Glomerular endothelial cell (primary cell): ENCODE measurements around the gene KIF21A. TPM values are rescaled to one million over a fixed set of nuclear protein-coding genes. Genes with fewer than 3 reads are reported as not detected.

Source experiments
- DNase-seq: peaks from one replicate; pipeline ENCODE4 v3.0.0-alpha.2; 2011; ENCODE audit warnings: low read depth, low spot score; ENCODE audit errors: extremely low read depth
- total RNA-seq: library from RNA; depleted of rRNA; stranded (reverse); fragments of >200 nt; gene quantifications from 2 replicates; pipeline ENCODE4 v1.2.3, GENCODE V29; 2015

KIF21A gene
- total RNA-seq, 1 donor from 2014 or later = 11.0 TPM

- no peak for DNase-seq
Measured at GRCh38 chr12:39431797-39432196, 11.1 kb downstream of the KIF21A start.

GRCh38 chr12:39431002-39431796 lies 11.7 kb downstream of the KIF21A start:
- no peak for DNase-seq

DNA sequence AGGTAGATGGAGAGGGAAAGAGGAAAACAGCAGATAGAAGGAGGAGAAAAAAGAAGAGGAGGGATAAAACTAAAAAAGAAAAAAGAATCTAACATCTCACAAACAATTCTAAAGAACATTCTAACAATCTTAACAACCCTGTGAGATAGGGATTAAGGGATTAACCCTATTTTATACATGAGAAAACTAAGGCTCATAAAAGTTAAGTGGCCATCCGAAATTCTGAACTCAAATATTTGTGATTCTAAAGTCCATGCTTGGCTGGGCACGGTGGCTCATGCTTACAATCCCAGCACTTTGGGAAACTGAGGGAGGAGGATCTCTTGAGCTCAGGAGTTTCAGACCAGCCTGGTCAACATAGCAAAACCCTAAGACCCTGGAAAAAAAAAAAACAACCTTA lies 13.1 kb downstream of the KIF21A start:
- no peak for DNase-seq

- no peak for DNase-seq
Measured at GRCh38 chr12:39427360-39427808, 15.5 kb downstream of the KIF21A start.

GRCh38 chr12:39426636-39427240 lies 16.2 kb downstream of the KIF21A start:
- no peak for DNase-seq

DNA sequence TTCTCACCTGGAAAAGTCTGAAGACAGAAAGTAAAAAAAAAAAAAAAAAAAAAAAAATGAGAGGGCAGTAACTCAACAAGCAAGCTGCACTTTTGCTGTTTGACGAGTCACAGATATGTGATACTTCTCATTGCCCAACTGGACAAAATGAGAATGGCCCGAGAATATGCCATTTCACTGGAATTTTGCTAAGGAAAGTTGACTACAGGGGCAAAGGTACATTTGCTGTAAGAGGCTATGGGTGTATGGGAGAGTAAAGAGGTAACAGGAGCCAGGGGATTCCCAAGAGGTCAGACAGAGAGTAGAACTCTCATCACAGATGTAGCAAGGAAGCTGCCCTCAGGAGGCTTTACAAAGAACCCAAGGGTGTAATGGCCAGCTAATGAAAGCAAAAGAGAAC lies 22.9 kb downstream of the KIF21A start:
- DNase-seq = no peak

GRCh38 chr12:39419471-39419870 lies 23.4 kb downstream of the KIF21A start:
- DNase-seq = no peak

GRCh38 chr12:39417916-39418315 lies 25.0 kb downstream of the KIF21A start:
- DNase-seq = no peak

DNA sequence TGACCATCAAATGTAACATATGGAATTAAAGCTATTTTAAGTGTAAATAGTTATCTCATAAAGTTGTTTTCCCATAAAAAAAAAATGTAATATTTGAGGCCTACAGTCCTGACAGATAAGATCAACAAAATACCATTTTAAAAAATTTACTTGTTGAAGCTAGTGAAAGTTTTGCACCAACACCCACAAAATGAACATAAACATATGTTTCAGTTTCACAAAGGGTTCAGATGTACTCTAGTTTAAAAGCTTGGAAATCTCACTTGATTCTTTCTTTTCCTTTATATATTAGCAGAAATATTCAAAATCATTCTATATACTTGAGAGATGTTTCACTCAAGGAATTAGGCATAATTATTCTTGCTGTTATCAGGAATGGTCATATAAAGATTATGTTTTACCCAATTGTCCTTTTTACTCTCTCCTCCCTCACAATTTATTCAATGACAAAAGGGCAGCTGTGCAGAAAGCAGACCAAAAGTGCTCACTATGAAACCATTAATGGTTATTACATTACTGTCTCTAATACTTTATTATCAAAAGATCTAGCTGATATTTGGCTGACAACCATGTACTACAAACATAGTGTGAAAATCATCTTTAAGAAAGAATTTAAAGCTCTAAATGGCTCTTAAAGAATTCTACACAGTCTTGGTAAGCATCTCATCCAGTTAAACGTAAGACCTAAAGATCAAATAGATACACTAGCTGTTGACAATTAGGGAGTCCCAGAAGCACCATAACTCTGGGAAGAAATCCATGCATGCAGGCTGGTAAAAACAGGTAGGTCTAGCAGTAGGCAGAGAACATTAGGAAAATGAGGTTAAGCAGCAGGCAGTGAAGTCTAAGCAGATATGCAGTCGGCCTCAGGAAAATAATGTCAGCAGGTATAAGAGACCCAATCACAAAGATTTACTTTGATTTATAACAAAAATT lies 28.8 kb downstream of the KIF21A start:
- DNase-seq = no peak

- DNase-seq = no peak
Measured at GRCh38 chr12:39412210-39412609, 30.7 kb downstream of the KIF21A start.

DNA sequence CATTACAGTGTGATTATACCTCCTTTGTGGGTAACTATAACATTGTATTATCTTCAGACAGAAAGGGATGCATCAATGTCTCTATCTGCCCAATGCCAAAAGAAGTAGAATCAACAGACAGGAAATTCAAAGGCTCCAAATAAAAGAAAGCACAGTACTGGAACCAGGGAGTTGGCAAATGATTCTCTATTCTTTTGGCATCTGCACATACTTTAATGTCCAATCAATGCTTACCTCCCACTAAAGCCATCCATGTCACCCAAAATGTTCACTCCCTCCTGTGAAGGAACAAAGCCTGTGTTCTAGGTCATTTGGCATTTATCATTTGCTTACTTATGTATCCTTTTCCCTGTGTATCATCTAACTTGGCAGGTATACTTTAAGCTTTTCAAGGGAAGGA lies 36.7 kb downstream of the KIF21A start:
- no peak for DNase-seq

- DNase-seq = no peak
Measured at GRCh38 chr12:39405580-39405979, 37.3 kb downstream of the KIF21A start.

DNA sequence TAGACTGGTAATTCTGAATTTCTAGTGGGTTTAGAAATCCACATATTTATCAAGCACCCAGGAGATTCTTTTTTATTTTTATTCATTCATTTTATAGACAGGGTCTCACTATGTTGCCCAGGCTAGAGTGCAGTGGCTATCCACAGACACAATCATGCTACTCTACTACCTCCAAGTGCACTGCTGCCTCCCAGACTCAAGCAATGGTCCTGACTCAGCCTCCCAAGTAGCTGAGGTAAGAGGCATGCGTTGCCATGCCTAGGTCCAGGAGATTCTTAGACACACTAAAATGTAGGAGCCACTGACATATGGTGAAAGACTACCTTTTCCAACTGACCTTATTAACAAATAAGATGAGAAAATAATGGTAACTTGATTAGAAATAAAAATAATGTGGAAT lies 38.9 kb downstream of the KIF21A start:
- DNase-seq = no peak

GRCh38 chr12:39403376-39403775 lies 39.5 kb downstream of the KIF21A start:
- DNase-seq = no peak

DNA sequence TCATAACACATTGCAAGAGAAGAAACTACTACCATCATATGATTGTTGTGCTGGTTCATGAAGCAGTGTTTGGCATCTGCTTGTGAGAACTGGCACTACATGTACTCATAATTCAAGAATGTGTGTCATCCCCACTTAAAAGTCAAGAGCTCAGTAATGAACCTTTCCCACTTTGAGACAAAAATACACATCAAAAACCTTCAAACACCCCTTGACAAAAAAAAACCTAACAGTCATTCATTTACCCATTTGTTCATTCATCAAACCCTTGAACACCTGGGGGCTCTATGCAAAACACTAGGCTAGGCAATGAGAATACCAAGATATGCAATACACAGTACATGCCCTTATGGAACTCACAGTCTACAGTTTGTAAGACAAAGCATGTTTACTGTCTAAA lies 40.0 kb downstream of the KIF21A start:
- DNase-seq = no peak

GRCh38 chr12:39401459-39401858 lies 41.5 kb downstream of the KIF21A start:
- DNase-seq = no peak

DNA sequence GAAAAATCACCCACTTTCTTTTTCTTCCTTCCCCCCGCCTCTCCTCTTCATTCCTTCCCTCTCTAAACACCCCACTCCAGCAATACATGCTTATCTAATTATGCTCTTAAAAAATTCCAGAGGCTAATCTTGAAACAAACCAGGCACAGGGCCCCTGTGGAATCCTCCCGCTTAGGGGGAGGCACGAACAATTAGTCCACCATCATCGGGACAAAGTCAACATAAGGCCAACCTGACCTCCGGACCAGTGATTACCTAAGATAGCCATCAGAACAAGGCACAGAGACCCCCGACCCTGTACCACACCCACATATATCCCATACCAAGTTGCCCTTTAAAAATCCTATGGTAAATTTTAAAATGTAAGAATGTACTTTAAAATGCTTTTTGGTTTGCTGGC lies 47.1 kb downstream of the KIF21A start:
- no peak for DNase-seq

DNA sequence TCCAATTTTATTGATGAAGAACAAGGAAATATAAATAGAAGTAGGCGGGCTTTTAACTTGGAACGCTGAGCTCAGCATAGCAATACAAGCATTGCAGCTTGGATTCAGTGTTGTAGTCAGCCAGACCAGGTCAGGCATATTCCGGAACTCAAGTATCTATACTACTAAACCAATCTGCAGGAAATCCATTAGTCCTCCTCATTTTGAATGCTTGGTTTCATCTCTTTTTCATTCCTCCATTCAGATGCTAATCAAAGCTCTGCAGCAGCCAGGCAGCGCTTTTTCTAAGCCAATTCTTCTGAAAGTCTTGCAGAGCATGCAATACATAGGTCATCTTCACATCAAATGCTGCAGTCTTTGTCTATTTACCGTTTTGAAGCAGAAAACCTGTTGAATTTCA lies 49.0 kb downstream of the KIF21A start:
- DNase-seq = no peak

DNA sequence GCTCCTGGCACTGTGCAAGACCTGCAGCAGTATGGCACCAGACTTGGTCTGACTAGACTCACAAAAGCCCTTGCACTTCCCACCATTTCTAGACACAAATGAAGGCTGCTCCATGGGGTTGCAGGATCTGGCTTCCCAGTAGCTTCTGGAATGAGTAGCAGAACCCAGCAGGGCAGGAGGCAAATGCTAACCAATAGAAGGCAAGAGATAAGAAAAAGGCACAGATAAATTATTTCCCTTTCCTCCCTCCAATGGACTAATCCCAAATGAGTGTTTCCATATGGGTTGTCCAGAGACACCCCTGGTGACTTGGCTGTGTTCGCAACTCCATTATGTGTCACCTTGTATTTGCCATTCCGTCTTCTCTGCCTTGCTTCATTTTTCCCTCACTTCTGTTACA lies 49.7 kb downstream of the KIF21A start:
- no peak for DNase-seq

DNA sequence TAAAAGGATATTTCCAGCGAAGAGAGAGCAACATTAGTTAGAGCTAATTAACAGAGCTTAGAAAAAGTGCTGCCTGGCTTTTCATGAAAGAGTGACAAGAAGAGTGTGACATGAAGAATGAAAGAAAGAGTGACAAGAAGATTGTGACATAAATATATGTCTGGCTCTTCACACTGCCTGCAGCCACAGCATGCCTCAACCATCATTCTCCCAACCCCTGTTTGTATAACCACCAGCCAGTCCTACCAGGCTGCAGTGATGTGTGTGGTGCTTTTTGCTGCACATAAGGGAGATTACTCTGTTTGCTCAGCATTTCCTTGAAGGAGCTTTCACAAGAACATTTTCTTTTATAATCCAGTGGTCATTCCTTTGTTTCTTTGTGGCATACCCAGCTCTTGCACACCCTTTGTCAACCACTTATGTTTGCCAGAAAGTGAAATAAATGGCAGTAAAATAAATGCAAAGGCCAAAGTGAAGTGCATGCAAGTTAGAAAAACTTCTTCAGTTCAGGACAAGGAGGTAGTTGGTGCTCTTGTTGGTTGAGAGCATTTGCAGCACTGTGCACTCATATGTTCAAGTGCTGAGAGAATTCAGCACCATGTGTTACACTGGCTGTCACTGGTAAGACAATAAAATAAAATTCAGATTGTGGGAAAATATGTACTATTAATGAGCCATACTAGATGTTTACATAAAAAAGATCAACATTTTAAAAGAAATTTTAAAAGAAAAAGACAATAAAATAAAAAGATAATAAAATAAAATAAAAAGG lies 50.6 kb downstream of the KIF21A start:
- no peak for DNase-seq

- no peak for DNase-seq
Measured at GRCh38 chr12:39390752-39391151, 52.2 kb downstream of the KIF21A start.
